ENCODE results near the gene ADAMTSL2. TPM values are rescaled to one million over a fixed set of nuclear protein-coding genes. Genes with fewer than 3 reads are reported as not detected.

The ADAMTSL2 gene
- total RNA-seq, 1 donor from 2014 or later: 0.15 TPM

DNA sequence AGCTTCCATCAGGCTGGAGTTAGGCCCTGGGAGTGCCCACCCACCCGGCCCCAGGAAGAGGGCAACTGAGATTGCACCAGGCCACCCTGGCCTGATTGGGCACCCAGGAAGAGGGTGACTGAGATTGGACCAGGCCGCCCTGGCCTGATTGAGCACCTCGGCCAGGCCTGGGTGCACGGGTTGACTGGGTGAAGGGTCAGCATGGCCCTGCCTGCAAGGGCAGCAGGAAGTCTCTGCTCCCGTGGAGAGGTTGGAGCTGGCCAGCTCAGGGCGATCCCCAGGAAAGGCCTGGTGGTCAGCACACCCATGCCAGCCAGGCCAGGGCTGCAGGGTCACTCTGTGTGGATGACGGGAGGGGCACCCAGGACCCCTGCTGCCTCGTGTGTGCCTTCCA, 11.8 kb downstream of the ADAMTSL2 start:
- H3K36me3 Mint-ChIP-seq (ENCODE audit: low read depth): no peaks in the 10 kb centered on the region
- H3K4me1 Mint-ChIP-seq (ENCODE audit: low read depth): no peaks in the 10 kb centered on the region
- no peak overlapping the region for H3K27ac Mint-ChIP-seq (ENCODE audit: unreplicated experiment)
- H3K27me3 Mint-ChIP-seq (ENCODE audit: low read depth): peaks cover 18% of the 10 kb centered on the region
- H3K9me3 Mint-ChIP-seq (ENCODE audit: low read depth): no peaks in the 10 kb centered on the region
- H3K4me3 Mint-ChIP-seq (ENCODE audit: unreplicated experiment): no peak overlapping the region
- TF ChIP-seq CTCF (IDR thresholded peaks at IDR 0.05): no peak
- DNase-seq (ENCODE audit: low spot score): no peak

DNA sequence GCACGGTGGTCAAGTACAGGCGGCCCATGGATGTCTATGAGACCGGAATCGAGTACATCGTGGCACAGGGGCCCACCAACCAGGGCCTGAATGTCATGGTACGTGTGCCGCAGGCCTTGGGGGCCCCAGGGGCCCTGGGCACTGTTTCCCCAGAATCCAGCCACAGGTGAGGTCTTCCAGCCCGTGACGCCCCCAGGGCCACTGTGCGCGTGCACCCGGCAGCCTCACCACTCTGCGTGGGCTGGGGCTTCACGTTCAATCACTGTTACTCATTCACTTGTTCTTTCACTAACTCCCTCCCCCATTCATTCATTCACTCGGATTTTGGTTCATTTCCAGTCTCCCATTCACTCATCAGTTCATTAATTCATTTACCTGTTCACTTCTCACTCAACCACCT, 12.6 kb downstream of the ADAMTSL2 start:
- Mint-ChIP-seq H3K4me1 (ENCODE audit: low read depth) (no peaks in the 10 kb centered on the region), H3K27ac (ENCODE audit: unreplicated experiment) (no peak overlapping the region), H3K27me3 (ENCODE audit: low read depth) (peaks cover 18% of the 10 kb centered on the region), H3K36me3 (ENCODE audit: low read depth) (no peaks in the 10 kb centered on the region), H3K9me3 (ENCODE audit: low read depth) (no peaks in the 10 kb centered on the region), H3K4me3 (ENCODE audit: unreplicated experiment) (no peak overlapping the region)
- DNase-seq (ENCODE audit: low spot score): no peak
- no peak for TF ChIP-seq CTCF (IDR thresholded peaks at IDR 0.05)

DNA sequence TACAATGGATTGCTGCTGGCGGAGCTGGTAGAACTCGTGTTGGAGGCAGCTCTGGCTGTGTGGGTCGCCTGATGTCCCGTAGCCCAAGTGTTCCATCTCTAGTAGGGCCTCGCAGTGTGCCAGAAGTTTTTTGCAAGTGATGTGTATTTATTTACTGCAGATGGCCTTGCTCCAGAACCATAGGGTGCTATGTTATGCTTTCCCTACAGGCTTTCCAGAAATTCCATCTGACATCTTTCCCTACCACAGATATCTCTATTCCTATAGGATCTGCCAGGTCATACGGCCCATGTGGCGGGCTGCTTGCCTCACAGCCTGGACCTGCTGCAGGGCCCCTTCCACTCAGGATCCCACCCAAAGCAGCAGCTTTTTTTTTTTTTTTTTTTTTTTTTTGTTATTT, 16.9 kb downstream of the ADAMTSL2 start:
- H3K4me3 Mint-ChIP-seq (ENCODE audit: unreplicated experiment): no peak overlapping the region
- H3K9me3 Mint-ChIP-seq (ENCODE audit: low read depth): no peaks in the 10 kb centered on the region
- no peaks in the 10 kb centered on the region for H3K36me3 Mint-ChIP-seq (ENCODE audit: low read depth)
- DNase-seq (ENCODE audit: low spot score): no peak
- no peak overlapping the region for H3K27ac Mint-ChIP-seq (ENCODE audit: unreplicated experiment)
- H3K4me1 Mint-ChIP-seq (ENCODE audit: low read depth): no peaks in the 10 kb centered on the region
- no peak for TF ChIP-seq CTCF (IDR thresholded peaks at IDR 0.05)
- H3K27me3 Mint-ChIP-seq (ENCODE audit: low read depth): peaks cover 14% of the 10 kb centered on the region

- Mint-ChIP-seq H3K4me3 (ENCODE audit: unreplicated experiment) (no peak overlapping the region), H3K9me3 (ENCODE audit: low read depth) (no peaks in the 10 kb centered on the region), H3K27ac (ENCODE audit: unreplicated experiment) (no peak overlapping the region), H3K4me1 (ENCODE audit: low read depth) (no peaks in the 10 kb centered on the region), H3K36me3 (ENCODE audit: low read depth) (no peaks in the 10 kb centered on the region), H3K27me3 (ENCODE audit: low read depth) (peaks cover 14% of the 10 kb centered on the region)
- no peak for TF ChIP-seq CTCF (IDR thresholded peaks at IDR 0.05)
- DNase-seq (ENCODE audit: low spot score): no peak
These were observed 17.7 kb downstream of the ADAMTSL2 start for GRCh38 chr9:133552236-133552635.

DNA sequence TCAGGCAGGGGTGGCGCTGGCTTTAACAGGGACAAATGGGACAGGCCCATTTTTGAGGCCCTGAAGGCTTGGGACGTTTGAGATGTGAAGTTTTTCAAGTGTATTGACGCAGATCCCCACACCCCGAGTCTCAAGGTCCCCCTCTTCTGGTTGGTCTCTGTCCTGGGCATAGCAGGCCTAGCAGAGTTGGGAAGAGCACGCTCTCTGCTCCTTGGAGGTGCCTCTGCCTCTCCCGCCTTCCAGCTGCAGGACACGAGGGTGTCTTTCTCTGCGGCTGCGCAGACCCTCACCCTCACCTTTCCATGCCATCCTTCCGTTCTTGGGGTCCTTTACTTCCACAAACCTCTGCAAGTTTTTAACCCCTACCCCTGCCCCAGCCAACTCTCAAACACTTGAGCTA, 18.6 kb downstream of the ADAMTSL2 start:
- Mint-ChIP-seq H3K36me3 (ENCODE audit: low read depth) (no peaks in the 10 kb centered on the region), H3K9me3 (ENCODE audit: low read depth) (no peaks in the 10 kb centered on the region), H3K4me1 (ENCODE audit: low read depth) (peaks cover 7% of the 10 kb centered on the region), H3K27ac (ENCODE audit: unreplicated experiment) (no peak overlapping the region), H3K27me3 (ENCODE audit: low read depth) (peaks cover 14% of the 10 kb centered on the region), H3K4me3 (ENCODE audit: unreplicated experiment) (no peak overlapping the region)
- no peak for DNase-seq (ENCODE audit: low spot score)
- TF ChIP-seq CTCF (IDR thresholded peaks at IDR 0.05): no peak
